Measurements from ENCODE around the gene CCDC51.
A peak's percentile ranks its signal among the peaks of the same experiment; 100 is the strongest.

Gene CCDC51

DNA sequence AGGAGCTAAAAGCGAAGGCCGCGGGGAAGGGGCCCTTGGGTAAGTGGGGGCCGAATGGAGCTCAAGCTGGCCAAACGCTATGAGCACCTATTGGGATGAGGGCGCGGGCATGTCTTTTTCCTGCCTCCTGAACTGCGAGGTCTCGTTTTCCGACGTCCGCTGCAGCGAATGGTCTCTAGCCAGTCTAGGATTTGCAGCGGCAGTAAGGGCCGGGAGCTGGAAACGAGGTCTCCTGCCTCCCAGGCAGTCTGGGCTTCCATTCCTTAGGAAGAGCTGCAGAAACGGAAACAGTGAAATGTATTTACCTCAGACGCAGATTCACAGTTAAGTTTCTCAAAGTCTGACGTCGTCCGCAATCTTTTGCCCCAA, 655 bp upstream of the CCDC51 start:
- TF ChIP-seq, protein P1, sequence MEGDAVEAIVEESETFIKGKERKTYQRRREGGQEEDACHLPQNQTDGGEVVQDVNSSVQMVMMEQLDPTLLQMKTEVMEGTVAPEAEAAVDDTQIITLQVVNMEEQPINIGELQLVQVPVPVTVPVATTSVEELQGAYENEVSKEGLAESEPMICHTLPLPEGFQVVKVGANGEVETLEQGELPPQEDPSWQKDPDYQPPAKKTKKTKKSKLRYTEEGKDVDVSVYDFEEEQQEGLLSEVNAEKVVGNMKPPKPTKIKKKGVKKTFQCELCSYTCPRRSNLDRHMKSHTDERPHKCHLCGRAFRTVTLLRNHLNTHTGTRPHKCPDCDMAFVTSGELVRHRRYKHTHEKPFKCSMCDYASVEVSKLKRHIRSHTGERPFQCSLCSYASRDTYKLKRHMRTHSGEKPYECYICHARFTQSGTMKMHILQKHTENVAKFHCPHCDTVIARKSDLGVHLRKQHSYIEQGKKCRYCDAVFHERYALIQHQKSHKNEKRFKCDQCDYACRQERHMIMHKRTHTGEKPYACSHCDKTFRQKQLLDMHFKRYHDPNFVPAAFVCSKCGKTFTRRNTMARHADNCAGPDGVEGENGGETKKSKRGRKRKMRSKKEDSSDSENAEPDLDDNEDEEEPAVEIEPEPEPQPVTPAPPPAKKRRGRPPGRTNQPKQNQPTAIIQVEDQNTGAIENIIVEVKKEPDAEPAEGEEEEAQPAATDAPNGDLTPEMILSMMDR (IDR thresholded peaks at IDR 0.05; ENCODE audit: low read depth, low read length, missing control alignments), result no peak
- DNase-seq, result no peak
- Histone ChIP-seq H3K4me3 (ENCODE audit: low read depth, low read length) (peak overlapping the region; percentile 98), H3K27ac (peak overlapping the region; percentile 81), H3K36me3 (replicated peaks) (peaks cover 15% of the 10 kb centered on the region), H3K27me3 (replicated peaks) (no peaks in the 10 kb centered on the region)
- in situ Hi-C loops (cut with HindIII; ENCODE audit: low pct_ligation_motif_present, low sequenced_read_pairs), result loop anchor here (25.0 kb wide), 1 partner anchor 178 kb away; no protein-coding TSS in a partner anchor

DNA sequence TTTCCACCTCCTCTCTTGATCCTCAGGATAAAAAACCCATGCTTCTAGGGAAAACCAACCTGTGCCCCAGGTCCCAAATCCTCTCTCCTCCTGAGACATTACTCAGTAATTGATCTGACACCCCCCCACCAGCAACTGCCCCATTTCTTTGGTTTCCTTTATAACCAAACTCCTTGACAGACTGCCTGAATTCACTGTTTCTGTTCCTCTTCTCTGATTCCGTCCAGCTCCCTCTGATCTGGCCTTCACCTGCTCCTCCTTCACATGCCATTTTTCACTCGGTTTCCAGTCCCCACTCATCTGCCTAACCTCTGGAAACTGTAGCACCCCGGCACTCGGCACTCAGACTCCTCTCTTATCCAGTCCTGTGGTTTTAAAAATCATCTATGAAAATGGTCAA, 2.1 kb downstream of the CCDC51 start:
- in situ Hi-C loops (cut with HindIII; ENCODE audit: low pct_ligation_motif_present, low sequenced_read_pairs), result loop anchor here (25.0 kb wide), 1 partner anchor 176 kb away; no protein-coding TSS in a partner anchor
- no peak overlapping the region for H3K27ac ChIP-seq
- DNase-seq, result no peak
- H3K4me3 ChIP-seq (ENCODE audit: low read depth, low read length), result no peak overlapping the region
- no peaks in the 10 kb centered on the region for H3K27me3 ChIP-seq (replicated peaks)
- TF ChIP-seq, protein P1 (IDR thresholded peaks at IDR 0.05; ENCODE audit: low read depth, low read length, missing control alignments), result no peak
- H3K36me3 ChIP-seq (replicated peaks), result peaks cover 6% of the 10 kb centered on the region

DNA sequence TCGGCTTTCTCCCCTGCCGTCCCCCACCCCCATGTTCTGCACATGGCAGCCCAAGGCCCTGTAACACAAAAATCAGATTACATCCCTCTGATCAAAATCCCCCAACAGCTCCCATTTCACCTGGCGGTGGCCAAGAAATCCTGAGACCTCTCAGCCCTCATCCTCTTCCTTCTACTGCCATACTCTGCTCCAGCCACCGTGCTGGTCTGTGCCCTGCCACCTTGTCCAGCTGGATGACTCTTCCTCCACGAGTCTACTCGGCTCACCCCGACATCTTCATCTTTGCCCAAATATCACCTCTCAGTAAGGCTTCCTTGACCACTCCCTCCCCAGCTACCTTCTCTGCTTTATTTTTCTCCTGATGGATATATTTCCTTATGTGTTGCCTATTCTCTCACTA, 3.1 kb downstream of the CCDC51 start:
- TF ChIP-seq, protein P1 (IDR thresholded peaks at IDR 0.05; ENCODE audit: low read depth, low read length, missing control alignments), result no peak
- DNase-seq, result no peak
- Histone ChIP-seq H3K36me3 (replicated peaks) (peaks cover 4% of the 10 kb centered on the region), H3K27ac (no peak overlapping the region), H3K27me3 (replicated peaks) (no peaks in the 10 kb centered on the region), H3K4me3 (ENCODE audit: low read depth, low read length) (no peak overlapping the region)
- in situ Hi-C loops (cut with HindIII; ENCODE audit: low pct_ligation_motif_present, low sequenced_read_pairs), result loop anchor here (25.0 kb wide), 1 partner anchor 175 kb away; no protein-coding TSS in a partner anchor

DNA sequence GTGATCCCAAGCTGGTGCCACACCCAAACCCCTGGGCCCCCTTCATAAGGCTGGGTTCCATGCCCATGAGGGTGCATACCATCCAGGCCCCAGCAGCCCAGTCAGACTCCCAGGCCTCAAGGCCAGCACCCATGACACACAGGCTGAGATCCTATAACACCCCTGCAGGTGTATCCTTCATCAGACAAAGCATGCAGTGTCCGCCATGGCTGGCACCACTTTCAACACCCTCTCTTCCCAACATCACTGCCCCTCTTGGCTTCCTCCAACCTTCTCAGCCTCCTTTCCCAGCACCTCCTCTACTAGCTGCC, 3.5 kb downstream of the CCDC51 start:
- H3K27ac ChIP-seq, result no peak overlapping the region

DNA sequence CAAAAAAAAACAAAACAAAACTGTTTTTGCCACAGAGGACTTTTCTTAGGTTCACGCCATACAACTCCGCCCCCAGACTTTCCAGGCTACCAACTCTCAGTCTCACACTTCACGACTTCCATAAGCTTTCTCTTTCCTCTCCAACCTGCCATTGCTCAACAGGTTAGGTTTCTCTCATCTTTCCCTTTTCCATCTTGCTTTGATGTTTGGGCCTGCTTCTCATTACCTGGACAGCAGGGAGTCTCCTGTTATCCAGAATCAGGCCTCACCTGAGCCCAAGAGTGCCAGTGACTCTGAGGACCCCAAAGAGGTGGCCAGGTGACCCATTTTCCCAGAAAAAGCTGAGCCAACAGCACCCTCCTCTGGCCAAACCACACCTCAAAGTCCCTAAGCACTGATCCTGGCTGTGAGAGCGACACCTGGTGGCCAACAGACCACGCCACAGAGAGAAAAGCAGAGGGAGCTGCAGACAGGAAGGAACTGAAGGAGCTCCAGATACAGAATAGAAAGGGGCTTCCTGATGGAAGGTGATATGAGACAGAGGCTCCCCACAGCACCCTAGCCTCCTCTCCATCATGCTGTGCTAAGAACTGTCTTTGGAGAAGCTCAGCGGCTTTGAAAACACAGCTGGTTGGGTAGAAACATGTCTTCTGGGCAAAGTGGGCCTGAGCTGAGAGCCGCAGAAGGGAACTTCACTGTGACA, 4.0 kb downstream of the CCDC51 start:
- TF ChIP-seq, protein P1 (IDR thresholded peaks at IDR 0.05; ENCODE audit: low read depth, low read length, missing control alignments), result peak; percentile 100
- Histone ChIP-seq H3K4me3 (ENCODE audit: low read depth, low read length) (no peak overlapping the region), H3K27me3 (replicated peaks) (no peaks in the 10 kb centered on the region), H3K27ac (no peak overlapping the region), H3K36me3 (replicated peaks) (peaks cover 2% of the 10 kb centered on the region)
- in situ Hi-C loops (cut with HindIII; ENCODE audit: low pct_ligation_motif_present, low sequenced_read_pairs), result loop anchor here (25.0 kb wide), 1 partner anchor 174 kb away; no protein-coding TSS in a partner anchor
- peak; percentile 76 for DNase-seq

More for the DNA sequence above, 3.5 kb downstream of the CCDC51 start:
- in situ Hi-C loops (cut with HindIII; ENCODE audit: low pct_ligation_motif_present, low sequenced_read_pairs), result loop anchor here (25.0 kb wide), 1 partner anchor 174 kb away; no protein-coding TSS in a partner anchor
- Histone ChIP-seq H3K4me3 (ENCODE audit: low read depth, low read length) (no peak overlapping the region), H3K27me3 (replicated peaks) (no peaks in the 10 kb centered on the region), H3K36me3 (replicated peaks) (peaks cover 2% of the 10 kb centered on the region)
- no peak for DNase-seq
- TF ChIP-seq, protein P1 (IDR thresholded peaks at IDR 0.05; ENCODE audit: low read depth, low read length, missing control alignments), result no peak

DNA sequence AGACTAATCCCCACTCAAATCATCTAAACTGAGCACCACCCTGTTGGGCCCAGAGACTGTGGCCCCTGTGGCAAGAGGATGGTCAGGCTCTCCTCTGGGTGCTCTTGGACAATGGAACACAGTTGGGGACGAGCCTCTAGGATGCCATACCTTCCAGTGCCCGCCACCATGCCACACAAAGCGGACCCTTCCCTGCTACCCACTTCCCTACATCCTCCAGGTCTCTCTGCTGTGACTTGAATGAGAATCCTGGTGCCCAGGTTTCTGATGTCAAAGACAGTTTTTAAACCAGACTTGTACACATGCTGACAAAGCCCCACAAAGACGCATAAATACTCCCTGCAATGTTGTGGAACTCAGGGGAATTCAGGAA, 4.7 kb downstream of the CCDC51 start:
- Histone ChIP-seq H3K27me3 (replicated peaks) (no peaks in the 10 kb centered on the region), H3K27ac (no peak overlapping the region), H3K4me3 (ENCODE audit: low read depth, low read length) (no peak overlapping the region), H3K36me3 (replicated peaks) (peaks cover 2% of the 10 kb centered on the region)
- DNase-seq, result no peak
- TF ChIP-seq, protein P1 (IDR thresholded peaks at IDR 0.05; ENCODE audit: low read depth, low read length, missing control alignments), result no peak
- in situ Hi-C loops (cut with HindIII; ENCODE audit: low pct_ligation_motif_present, low sequenced_read_pairs), result loop anchor here (25.0 kb wide), 1 partner anchor 173 kb away; no protein-coding TSS in a partner anchor

All from brain microvascular endothelial cell (primary cell).